Liver (tissue), 9 donors: Measurements from ENCODE around the gene TNN. TPM values are rescaled to one million over a fixed set of nuclear protein-coding genes. Genes with fewer than 3 reads are reported as not detected.

Source experiments
- DNase-seq: peaks from one replicate; pipeline ENCODE4 v3.0.0-alpha.2; 2017; ENCODE audit warnings: low spot score
- H3K27ac ChIP-seq, 2 donors: one replicate each; pipeline ENCODE4 v1.7.0; 2013; ENCODE audit warnings: inconsistent platforms in 2 of 2, low read length in 2 of 2, control low read depth in 1 of 2, low read depth in 1 of 2, mild to moderate bottlenecking in 1 of 2
- H3K27me3 ChIP-seq, 4 donors: one replicate each; pipeline versions ENCODE4 v1.6.1 to v1.7.0; 2013; ENCODE audit warnings: low read length in 3 of 4, inconsistent platforms in 1 of 4, mild to moderate bottlenecking in 1 of 4, moderate library complexity in 1 of 4; ENCODE audit not compliant: control insufficient read depth in 4 of 4, insufficient read depth in 4 of 4
- H3K36me3 ChIP-seq, 4 donors: one replicate each; pipeline versions ENCODE4 v1.6.1 to v1.7.0; 2013; ENCODE audit warnings: low read length in 3 of 4, mild to moderate bottlenecking in 3 of 4, low read depth in 1 of 4, moderate library complexity in 1 of 4; ENCODE audit not compliant: control insufficient read depth in 4 of 4, insufficient read depth in 3 of 4
- H3K4me1 ChIP-seq, 4 donors: one replicate each; pipeline versions ENCODE4 v1.6.1 to v1.7.0; 2013; ENCODE audit warnings: low read length in 3 of 4, mild to moderate bottlenecking in 3 of 4, moderate library complexity in 1 of 4; ENCODE audit not compliant: control insufficient read depth in 4 of 4, insufficient read depth in 4 of 4
- H3K4me3 ChIP-seq, 3 donors: one replicate each; pipeline versions ENCODE4 v1.6.1 to v1.7.0; 2013; ENCODE audit warnings: low read length in 3 of 3, control low read depth in 1 of 3, low read depth in 1 of 3, mild to moderate bottlenecking in 1 of 3
- H3K9ac ChIP-seq, 2 donors: one replicate each; pipeline ENCODE4 v1.7.0; 2013; ENCODE audit warnings: low read length in 2 of 2, mild to moderate bottlenecking in 2 of 2, moderate library complexity in 2 of 2, control low read depth in 1 of 2, low read depth in 1 of 2
- H3K9me3 ChIP-seq, 4 donors: one replicate each; pipeline versions ENCODE4 v1.6.1 to v1.7.0; 2013; ENCODE audit warnings: low read length in 3 of 4; ENCODE audit not compliant: control insufficient read depth in 4 of 4
- ATF3 ChIP-seq: IDR thresholded peaks from 2 replicates; pipeline ENCODE4 v1.6.1; 2016; ENCODE audit warnings: antibody characterized with exemption
- CTCF ChIP-seq: fragments of 150-350 bp; IDR thresholded peaks from 2 replicates; pipeline ENCODE4 v1.5.1; 2017; ENCODE audit warnings: improper control_type of control experiment, low read depth, low read length; ENCODE audit not compliant: missing input control
- EGR1 ChIP-seq, 2 donors: IDR thresholded peaks; 2 replicates each; pipeline ENCODE4 v1.6.1; 2016 to 2018; ENCODE audit warnings: antibody characterized with exemption in 2 of 2, low read depth in 2 of 2
- FOXA1 ChIP-seq: IDR thresholded peaks from 2 replicates; pipeline ENCODE4 v1.6.1; 2016; ENCODE audit warnings: antibody characterized with exemption
- FOXA2 ChIP-seq: IDR thresholded peaks from 2 replicates; pipeline ENCODE4 v1.6.1; 2016; ENCODE audit warnings: antibody characterized with exemption
- GABPA ChIP-seq, 2 donors: IDR thresholded peaks in 1 of 2; conservative IDR thresholded peaks in 1 of 2; 2 replicates each; pipeline ENCODE4 v1.6.1; 2016; ENCODE audit warnings: antibody characterized with exemption in 2 of 2, mild to moderate bottlenecking in 1 of 2, moderate library complexity in 1 of 2
- HNF4A ChIP-seq, 2 donors: conservative IDR thresholded peaks; 2 replicates each; pipeline ENCODE4 v1.6.1; 2016; ENCODE audit warnings: antibody characterized with exemption in 2 of 2, mild to moderate bottlenecking in 2 of 2
- HNF4G ChIP-seq: IDR thresholded peaks from 2 replicates; pipeline ENCODE4 v1.6.1; 2016; ENCODE audit warnings: antibody characterized with exemption
- JUND ChIP-seq, 2 donors: IDR thresholded peaks; 2 replicates each; pipeline ENCODE4 v1.6.1; 2016; ENCODE audit warnings: antibody characterized with exemption in 2 of 2
- MAX ChIP-seq: IDR thresholded peaks from 2 replicates; pipeline ENCODE4 v1.6.1; 2016; ENCODE audit warnings: antibody characterized with exemption
- NR2F2 ChIP-seq: IDR thresholded peaks from 2 replicates; pipeline ENCODE4 v1.6.1; 2016; ENCODE audit warnings: antibody characterized with exemption
- RAD21 ChIP-seq, 2 donors: IDR thresholded peaks; 2 replicates each; pipeline ENCODE4 v1.6.1; 2016; ENCODE audit warnings: antibody characterized with exemption in 2 of 2, mild to moderate bottlenecking in 2 of 2
- REST ChIP-seq: IDR thresholded peaks from 2 replicates; pipeline ENCODE4 v1.6.1; 2016; ENCODE audit warnings: antibody characterized with exemption, mild to moderate bottlenecking
- RXRA ChIP-seq, 2 donors: IDR thresholded peaks; 2 replicates each; pipeline ENCODE4 v1.6.1; 2017 to 2018; ENCODE audit warnings: antibody characterized with exemption in 2 of 2, mild to moderate bottlenecking in 1 of 2
- SP1 ChIP-seq: IDR thresholded peaks from 2 replicates; pipeline ENCODE4 v1.6.1; 2018; ENCODE audit warnings: antibody characterized with exemption, mild to moderate bottlenecking
- TAF1 ChIP-seq: conservative IDR thresholded peaks from 2 replicates; pipeline ENCODE4 v1.6.1; 2016; ENCODE audit warnings: antibody characterized with exemption, mild to moderate bottlenecking
- ZBTB33 ChIP-seq: IDR thresholded peaks from 2 replicates; pipeline ENCODE4 v1.6.1; 2016; ENCODE audit warnings: antibody characterized with exemption
- WGBS: extraction: QIAGEN DNeasy Blood & Tissue Kit; methylation state at CpG from one replicate; pipeline ENCODE4 v1.1.7; 2013; 5-methylcytosine and 5-hydroxymethylcytosine counted together
- polyA plus RNA-seq, 2 donors: library from polyadenylated mRNA; stranded (reverse) in 1 of 2; unstranded in 1 of 2; fragments of 200-250 nt in 1 of 2; fragments of >200 nt in 1 of 2; fragmentation: Nextera tagmentation in 1 of 2; extraction: Ambion mirVana in 1 of 2; gene quantifications; one replicate each; pipeline versions ENCODE4 v1.2.1 to v1.2.3, GENCODE V29; 2013 to 2015
- total RNA-seq, 2 donors: library from RNA; depleted of rRNA; stranded (reverse); fragments of >200 nt; gene quantifications; one replicate each; pipeline ENCODE4 v1.2.3, GENCODE V29; 2014
- donor health status: healthy.
- donor health status: healthy.
- donor health status: healthy.
- donor health status: healthy.
- donor health status: healthy.

The TNN gene
- total and polyA plus RNA-seq, 4 donors: 0.11 to 1.8 (median 0.80) TPM

GRCh38 chr1:175079338-175079737 is 11.7 kb downstream of the TNN start (continued):
- no peak for TF ChIP-seq REST

- DNase-seq: no peak
- Histone ChIP-seq H3K9ac (no peak overlapping the region), H3K9me3 (no peaks in the 10 kb centered on the region), H3K4me3 (no peak overlapping the region), H3K27ac (no peak overlapping the region), H3K36me3 (no peaks in the 10 kb centered on the region), H3K27me3 (no peaks in the 10 kb centered on the region), H3K4me1 (no peaks in the 10 kb centered on the region)
- WGBS: 84% methylated on average over 6 of the region's 6 CpGs
- TF ChIP-seq FOXA2 (no peak), MAX (no peak), RXRA (IDR thresholded peaks at IDR 0.05) (no peak), SP1 (no peak), HNF4A (conservative IDR thresholded peaks at IDR 0.05) (no peak), REST (no peak), ZBTB33 (no peak), RAD21 (IDR thresholded peaks at IDR 0.05) (no peak), ATF3 (no peak), NR2F2 (no peak)
Measured at GRCh38 chr1:175080030-175080429, 12.4 kb downstream of the TNN start.

- Histone ChIP-seq H3K27me3 (no peaks in the 10 kb centered on the region), H3K4me1 (no peaks in the 10 kb centered on the region), H3K36me3 (no peaks in the 10 kb centered on the region), H3K4me3 (no peak overlapping the region), H3K9me3 (no peaks in the 10 kb centered on the region), H3K9ac (no peak overlapping the region), H3K27ac (no peak overlapping the region)
- 94% methylated on average over 2 of the region's 2 CpGs for WGBS
- no peak for DNase-seq
- TF ChIP-seq FOXA1 (no peak), HNF4A (conservative IDR thresholded peaks at IDR 0.05) (no peak), EGR1 (IDR thresholded peaks at IDR 0.05; ENCODE audit: low read depth in 2 of 2) (no peak), SP1 (no peak), NR2F2 (no peak), RXRA (IDR thresholded peaks at IDR 0.05) (no peak), RAD21 (IDR thresholded peaks at IDR 0.05) (no peak), TAF1 (no peak), HNF4G (no peak), GABPA (IDR thresholded peaks at IDR 0.05 in 1 of 2, conservative IDR thresholded peaks at IDR 0.05 in 1 of 2) (no peak), ATF3 (no peak), FOXA2 (no peak), JUND (IDR thresholded peaks at IDR 0.05) (no peak), CTCF (no peak)
Measured at GRCh38 chr1:175081983-175082382, 14.3 kb downstream of the TNN start.
